B cell (primary cell): ENCODE results near the gene EHBP1L1.

Experiments
- CTCF ChIP-seq: fragments of 200-600 bp; IDR thresholded peaks from one replicate; pipeline ENCODE4 v1.8.0; 2022; ENCODE audit warnings: antibody characterized with exemption, mild to moderate bottlenecking
- EZH2 ChIP-seq: IDR thresholded peaks from 2 replicates; pipeline ENCODE4 v1.6.1; 2012; ENCODE audit warnings: borderline replicate concordance, low read depth, mild to moderate bottlenecking, moderate library complexity, low read length; ENCODE audit not compliant: insufficient read depth, poor library complexity, severe bottlenecking

GRCh38 chr11:65617136-65617850 lies 41.4 kb downstream of the EHBP1L1 start:
- no peak for TF ChIP-seq CTCF
- no peak for TF ChIP-seq EZH2
